ENCODE data around the gene XRCC1.

XRCC1 gene

GRCh38 chr19:43578787-43579186, 3.5 kb upstream of the XRCC1 start:
- ATAC-seq (ENCODE audit: insufficient read depth, low read depth) = no peak
- peaks cover 23% of the 10 kb centered on the region for H3K79me2 ChIP-seq (ENCODE audit: insufficient read depth, low read length)
- H3K9ac ChIP-seq (ENCODE audit: low read depth, low read length) = no peak overlapping the region
- no peak overlapping the region for H3K4me3 ChIP-seq (ENCODE audit: low read depth in 1 of 2, low read length in 2 of 2)
- H3K4me1 ChIP-seq (ENCODE audit: insufficient read depth, low read length) = peaks cover 50% of the 10 kb centered on the region
- H3K4me2 ChIP-seq (ENCODE audit: insufficient read depth, low read length) = no peak overlapping the region
- no peaks in the 10 kb centered on the region for H3K27me3 ChIP-seq (ENCODE audit: insufficient read depth, low read length, poor library complexity)
- no peak overlapping the region for H3K27ac ChIP-seq (ENCODE audit: low read length)
- no peak for DNase-seq
- no peak for TF ChIP-seq EZH2 (IDR thresholded peaks at IDR 0.05; ENCODE audit: borderline replicate concordance, low read depth, low read length, severe bottlenecking)
- peaks cover 4% of the 10 kb centered on the region; the same call in 1 of the 2 replicates for H3K36me3 ChIP-seq (ENCODE audit: insufficient read depth, low read length)
- H2AFZ ChIP-seq (ENCODE audit: low read depth, low read length) = no peak overlapping the region
- H3K9me3 ChIP-seq (ENCODE audit: insufficient read depth, low read length, severe bottlenecking) = no peaks in the 10 kb centered on the region
- no peaks in the 10 kb centered on the region for H4K20me1 ChIP-seq (ENCODE audit: insufficient read depth, low read length)

DNA sequence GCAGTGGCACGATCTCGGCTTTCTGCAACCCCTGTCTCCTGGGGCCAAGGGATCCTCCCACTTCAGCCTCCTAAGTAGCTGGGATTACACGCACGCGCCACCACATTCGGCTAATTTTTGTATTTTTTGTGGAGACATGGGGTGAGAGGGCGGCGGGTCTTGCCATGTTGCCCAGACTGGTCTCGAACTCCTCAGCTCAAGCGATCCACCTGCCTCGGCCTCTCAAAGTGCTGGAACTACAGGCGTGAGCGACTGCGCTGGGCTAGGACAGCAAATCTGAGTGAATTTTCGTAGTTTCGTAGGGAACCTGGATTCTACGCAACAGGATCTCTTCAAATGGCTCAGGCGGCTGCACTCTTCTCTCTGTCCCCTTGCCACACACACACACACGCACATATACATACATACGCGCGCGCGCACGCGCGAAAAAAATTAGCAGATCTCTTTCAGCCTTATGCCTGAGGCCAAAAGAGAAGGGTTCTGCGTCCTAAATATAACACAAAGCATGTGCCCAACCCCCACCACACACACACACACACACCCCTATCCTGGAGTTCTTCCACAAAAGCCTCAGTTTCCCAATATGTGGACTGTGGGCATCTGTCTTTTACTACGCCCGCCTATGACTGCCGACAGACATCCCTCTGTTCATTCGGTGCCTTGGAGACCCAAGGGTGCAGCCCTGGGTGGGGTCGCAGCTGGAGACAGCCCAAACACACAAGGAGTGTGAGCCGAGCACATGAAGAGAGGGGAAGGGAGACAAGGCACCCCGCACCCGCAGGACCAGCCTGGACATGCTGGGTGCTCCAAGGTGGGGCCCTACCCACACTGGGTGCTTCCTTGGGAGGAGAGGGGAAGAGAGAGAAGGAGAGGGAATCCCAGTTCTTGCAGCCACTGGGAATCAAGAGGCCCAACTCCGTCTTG, 890 bp upstream of the XRCC1 start:
- Histone ChIP-seq H2AFZ (ENCODE audit: low read depth, low read length) (peak overlapping the region; percentile 55), H3K4me1 (ENCODE audit: insufficient read depth, low read length) (peaks cover 45% of the 10 kb centered on the region), H4K20me1 (ENCODE audit: insufficient read depth, low read length) (no peaks in the 10 kb centered on the region), H3K36me3 (ENCODE audit: insufficient read depth, low read length) (peaks cover 8% of the 10 kb centered on the region), H3K9me3 (ENCODE audit: insufficient read depth, low read length, severe bottlenecking) (no peaks in the 10 kb centered on the region), H3K79me2 (ENCODE audit: insufficient read depth, low read length) (peaks cover 40% of the 10 kb centered on the region), H3K9ac (ENCODE audit: low read depth, low read length) (peak overlapping the region; percentile 45), H3K27me3 (ENCODE audit: insufficient read depth, low read length, poor library complexity) (no peaks in the 10 kb centered on the region), H3K4me3 (ENCODE audit: low read depth in 1 of 2, low read length in 2 of 2) (peak overlapping the region in 1 of 2 experiments; percentile 50; a peak in 2 of 4 replicates), H3K4me2 (ENCODE audit: insufficient read depth, low read length) (peak overlapping the region; percentile 90), H3K27ac (ENCODE audit: low read length) (peak overlapping the region; percentile 63)
- DNase-seq (no peak), ATAC-seq (ENCODE audit: insufficient read depth, low read depth) (0 out of 3 replicates have a peak, but pooled peaks have one; percentile 6)
- TF ChIP-seq CTCF (IDR thresholded peaks at IDR 0.05; ENCODE audit: borderline replicate concordance, extremely low read depth, low read length, poor library complexity, severe bottlenecking) (no peak), EZH2 (IDR thresholded peaks at IDR 0.05; ENCODE audit: borderline replicate concordance, low read depth, low read length, severe bottlenecking) (no peak)

GRCh38 chr19:43574424-43575155, 737 bp downstream of the XRCC1 start:
- H3K4me1 ChIP-seq (ENCODE audit: insufficient read depth, low read length) = peaks cover 31% of the 10 kb centered on the region
- TF ChIP-seq CTCF (IDR thresholded peaks at IDR 0.05; ENCODE audit: borderline replicate concordance, extremely low read depth, low read length, poor library complexity, severe bottlenecking) = no peak
- no peak for TF ChIP-seq EZH2 (IDR thresholded peaks at IDR 0.05; ENCODE audit: borderline replicate concordance, low read depth, low read length, severe bottlenecking)
- H3K27ac ChIP-seq (ENCODE audit: low read length) = peak overlapping the region; percentile 87
- no peaks in the 10 kb centered on the region for H3K27me3 ChIP-seq (ENCODE audit: insufficient read depth, low read length, poor library complexity)
- peaks cover 8% of the 10 kb centered on the region for H4K20me1 ChIP-seq (ENCODE audit: insufficient read depth, low read length)
- ATAC-seq (ENCODE audit: insufficient read depth, low read depth) (no peak), DNase-seq (no peak)
- no peaks in the 10 kb centered on the region for H3K9me3 ChIP-seq (ENCODE audit: insufficient read depth, low read length, severe bottlenecking)
- peak overlapping the region; percentile 76 for H3K9ac ChIP-seq (ENCODE audit: low read depth, low read length)
- peak overlapping the region; percentile 90 for H3K4me2 ChIP-seq (ENCODE audit: insufficient read depth, low read length)
- peak overlapping the region; percentile 67 to 80; a peak in 3 of 4 replicates for H3K4me3 ChIP-seq (ENCODE audit: low read depth in 1 of 2, low read length in 2 of 2)
- H3K79me2 ChIP-seq (ENCODE audit: insufficient read depth, low read length) = peaks cover 48% of the 10 kb centered on the region
- H2AFZ ChIP-seq (ENCODE audit: low read depth, low read length) = peak overlapping the region; percentile 81
- peaks cover 8% of the 10 kb centered on the region for H3K36me3 ChIP-seq (ENCODE audit: insufficient read depth, low read length)
